Stimulated activated CD8-positive, alpha-beta memory T cell treated with anti-CD3 and anti-CD28 coated beads, Interleukin-15, amount 100 ng/mL, for 4 hours (primary cell): Measurements from ENCODE around the gene ZNF507.
"Not testable (repeated sequence)": the region's sequence is repeated elsewhere in the genome, so short reads cannot be mapped to it uniquely, and the experiment has no call there.

Experiments used
- DNase-seq, 2 donors: peaks; one replicate each; pipeline ENCODE4 v3.0.0-alpha.2; 2020; ENCODE audit warnings: low read depth in 2 of 2

Gene ZNF507

GRCh38 chr19:32407004-32407992 is 61.9 kb downstream of the ZNF507 start:
- DNase-seq, result no peak

- DNase-seq, result no peak
Observed at GRCh38 chr19:32415246-32415645, 69.8 kb downstream of the ZNF507 start.

GRCh38 chr19:32415669-32416068 is 70.3 kb downstream of the ZNF507 start:
- no peak for DNase-seq

- no peak for DNase-seq
Observed at GRCh38 chr19:32416749-32417456, 71.5 kb downstream of the ZNF507 start.

GRCh38 chr19:32418155-32418554 is 72.7 kb downstream of the ZNF507 start:
- no peak for DNase-seq

- no peak for DNase-seq
Observed at GRCh38 chr19:32421589-32422361, 76.4 kb downstream of the ZNF507 start.

GRCh38 chr19:32422435-32422834 is 77.0 kb downstream of the ZNF507 start:
- no peak for DNase-seq

GRCh38 chr19:32423944-32424343 is 78.5 kb downstream of the ZNF507 start:
- not testable (repeated sequence) for DNase-seq

GRCh38 chr19:32427536-32427935 is 82.1 kb downstream of the ZNF507 start:
- DNase-seq, result no peak

GRCh38 chr19:32436692-32437091 is 91.3 kb downstream of the ZNF507 start:
- no peak for DNase-seq

- no peak for DNase-seq
Observed at GRCh38 chr19:32437096-32437495, 91.7 kb downstream of the ZNF507 start.
